Measurements from ENCODE around the gene RNU2-1.
"Not testable (repeated sequence)": the region's sequence is repeated elsewhere in the genome, so short reads cannot be mapped to it uniquely, and the experiment has no call there.

The RNU2-1 gene

GRCh38 chr17:43215341-43215740 is 18.4 kb downstream of the RNU2-1 start:
- no peak for DNase-seq

GRCh38 chr17:43213545-43213944 is 20.2 kb downstream of the RNU2-1 start:
- DNase-seq = no peak

GRCh38 chr17:43212641-43213490 is 20.9 kb downstream of the RNU2-1 start:
- DNase-seq = no peak

GRCh38 chr17:43211480-43212402 is 22.0 kb downstream of the RNU2-1 start, which contains the start of gene TMEM106A:
Gene TMEM106A, plus strand, starts transcription at chr17:43211875. Its CDS starts 1,167 bp downstream, at chr17:43213042.
- peak; percentile 63 for DNase-seq

GRCh38 chr17:43211123-43211479 is 22.7 kb downstream of the RNU2-1 start:
- no peak for DNase-seq

- no peak for DNase-seq
These were observed 23.2 kb downstream of the RNU2-1 start for GRCh38 chr17:43210576-43210975.

GRCh38 chr17:43203013-43203412 is 30.8 kb downstream of the RNU2-1 start:
- not testable (repeated sequence) for DNase-seq

GRCh38 chr17:43200127-43200526 is 33.6 kb downstream of the RNU2-1 start:
- no peak for DNase-seq

- DNase-seq = no peak
These were observed 34.1 kb downstream of the RNU2-1 start for GRCh38 chr17:43199633-43200032.

GRCh38 chr17:43193251-43193650 is 40.5 kb downstream of the RNU2-1 start:
- no peak for DNase-seq

- DNase-seq = not testable (repeated sequence)
These were observed 47.1 kb downstream of the RNU2-1 start for GRCh38 chr17:43186656-43187055.

- no peak for DNase-seq
These were observed 49.9 kb downstream of the RNU2-1 start for GRCh38 chr17:43183921-43184320.
